GM19025 (cell line): Measurements from ENCODE around the gene ANGPTL4.
"Not testable (repeated sequence)": the region's sequence is repeated elsewhere in the genome, so short reads cannot be mapped to it uniquely, and the experiment has no call there.

Experiments used
- ATAC-seq: cut with Tn5 transposase; IDR thresholded peaks from one replicate; pipeline ENCODE4 v1.9.1; 2021; ENCODE audit warnings: mild to moderate bottlenecking, low read depth, moderate library complexity; ENCODE audit not compliant: unreplicated experiment

ANGPTL4 gene

DNA sequence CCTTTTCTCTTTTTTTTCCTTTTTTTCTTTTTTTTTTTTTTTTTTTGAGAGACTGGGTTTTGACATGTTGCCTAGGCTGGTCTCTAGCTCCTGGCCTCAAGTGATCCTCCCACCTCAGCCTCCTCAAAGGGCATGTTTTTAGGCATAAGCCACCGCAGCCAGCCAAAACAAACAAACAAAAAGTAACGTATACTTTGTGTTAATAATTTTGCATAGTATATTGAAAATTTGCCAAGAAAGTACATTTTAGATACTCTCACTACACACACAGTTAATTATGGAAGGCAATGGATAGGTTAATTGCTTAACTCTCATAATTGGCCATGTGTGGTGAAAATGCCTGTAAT is 24.6 kb downstream of the ANGPTL4 start:
- ATAC-seq = no peak

DNA sequence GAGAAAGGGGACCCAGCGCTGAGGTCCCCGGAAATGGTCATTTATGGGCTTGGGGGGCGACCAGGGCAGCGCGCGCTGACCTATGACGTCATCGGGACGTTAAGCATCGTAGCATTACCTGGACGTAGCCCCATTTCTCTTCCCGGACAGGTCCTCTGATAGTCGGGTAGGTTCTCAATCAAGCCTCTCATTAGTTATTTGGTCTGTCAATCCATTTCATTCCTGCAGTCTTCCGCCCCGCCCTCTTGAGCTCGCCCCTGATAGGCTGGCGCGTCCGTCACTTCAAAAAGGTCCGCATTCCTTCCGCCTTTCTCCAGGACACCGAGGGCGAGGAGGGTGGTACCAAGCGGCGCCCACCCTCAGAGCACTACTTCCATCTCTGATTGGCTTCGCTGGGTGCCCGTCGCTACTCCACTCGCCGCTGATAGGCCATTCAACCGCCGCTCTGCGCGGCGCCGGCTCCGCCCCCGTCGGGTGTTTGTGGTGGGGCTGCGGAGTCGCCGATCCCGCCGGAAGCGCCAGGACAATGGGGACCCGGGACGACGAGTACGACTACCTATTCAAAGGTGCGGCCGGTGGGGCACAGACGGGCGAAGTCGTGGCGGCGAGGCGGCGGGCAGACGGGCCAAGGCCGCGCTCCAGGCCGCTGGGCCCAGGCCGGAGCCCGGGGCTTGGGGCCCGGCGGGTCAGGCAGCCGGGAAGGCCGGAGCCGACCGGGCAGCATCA is 26.1 kb downstream of the ANGPTL4 start, which contains the start of gene RAB11B:
Gene RAB11B (plus strand): TSS at position 470 of the 726 bp plus-strand sequence. CDS start 57 bp downstream, at position 527.
- ATAC-seq = peak; percentile 89

DNA sequence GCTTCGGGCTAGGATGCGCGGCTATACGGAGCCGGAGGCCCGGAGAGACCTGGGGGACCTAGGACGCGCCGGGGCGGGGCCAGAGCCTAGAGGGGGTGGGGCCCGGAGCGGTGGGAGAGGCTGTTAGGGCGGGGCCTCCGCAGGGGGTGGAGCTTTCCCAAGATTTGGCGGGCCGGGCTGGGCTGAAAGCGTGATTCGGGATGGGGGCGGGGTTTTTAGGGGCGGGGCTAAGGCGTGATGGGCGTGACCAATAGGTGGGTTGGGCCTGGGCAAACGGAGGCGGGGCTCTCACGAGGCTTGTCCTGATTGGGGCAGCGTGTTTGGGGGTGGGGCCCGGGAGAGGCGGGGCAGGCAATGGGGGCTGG is 26.6 kb downstream of the ANGPTL4 start:
- peak; percentile 23 for ATAC-seq

DNA sequence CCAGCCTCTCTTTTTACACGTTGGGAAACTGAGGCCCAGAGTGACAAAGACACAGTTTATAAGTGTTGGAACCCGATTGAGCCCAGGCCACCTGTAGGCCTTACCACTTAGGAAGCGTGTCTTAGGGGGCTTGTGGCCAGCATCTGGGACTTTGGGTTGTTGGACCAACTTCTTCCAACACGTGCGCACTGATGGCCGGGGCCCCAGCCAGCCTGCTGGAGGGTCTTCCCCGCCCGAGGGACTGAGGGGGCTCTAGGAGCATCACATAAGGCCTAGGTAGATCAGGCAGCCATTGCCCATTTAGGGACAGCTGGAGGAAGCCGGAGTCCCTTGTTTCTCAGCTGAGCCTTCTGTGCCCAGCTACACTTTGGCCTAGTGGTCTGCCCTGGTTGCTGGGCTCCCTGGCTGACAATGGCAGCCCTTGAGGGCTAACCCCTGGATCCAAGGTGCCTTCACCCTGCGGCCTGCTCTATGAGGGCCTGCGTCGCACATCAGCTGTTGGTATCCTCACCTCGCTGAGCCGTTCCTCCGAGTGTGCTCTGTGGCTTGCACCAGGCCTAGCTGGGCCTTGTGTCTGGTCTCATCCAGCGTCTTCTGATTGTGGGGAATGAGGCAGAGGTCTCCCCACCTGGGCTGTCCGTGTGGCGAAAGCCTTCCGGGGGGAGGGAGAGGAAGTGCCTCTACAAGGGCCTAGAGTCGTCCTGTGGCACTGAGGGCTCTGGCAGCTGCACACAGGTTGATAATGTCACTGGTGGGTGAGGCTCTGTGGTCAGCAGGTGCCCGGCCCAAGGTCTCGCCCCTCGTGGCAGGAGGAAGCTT is 27.5 kb downstream of the ANGPTL4 start:
- no peak for ATAC-seq

DNA sequence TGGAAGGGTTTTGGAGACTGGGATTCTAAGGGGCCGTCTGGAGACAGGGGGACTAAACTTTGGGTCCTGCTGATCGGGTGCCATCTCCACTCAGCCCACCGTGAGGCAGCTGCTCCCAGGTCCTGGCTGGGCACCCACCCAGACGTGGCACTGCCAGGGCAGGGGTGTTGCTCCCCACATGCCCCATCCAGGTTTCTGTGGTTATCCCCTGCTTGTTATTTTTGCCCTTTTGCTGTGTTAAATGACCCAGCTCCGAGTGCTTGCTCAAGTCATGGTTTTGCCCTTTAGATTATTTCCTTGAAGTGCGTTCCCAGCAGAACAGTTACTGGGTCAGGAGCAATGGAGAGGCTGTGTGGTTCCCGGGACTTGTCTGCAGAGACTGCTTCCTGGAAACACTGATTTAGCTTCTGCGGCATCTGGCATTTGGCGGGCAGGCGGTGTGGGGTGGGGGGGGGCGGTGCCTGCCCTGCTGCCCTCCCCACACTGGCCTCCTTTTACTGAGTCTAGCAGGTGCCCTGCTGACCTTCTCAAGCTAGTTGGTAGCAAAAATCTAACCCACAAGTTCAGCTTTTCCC is 28.1 kb downstream of the ANGPTL4 start:
- no peak for ATAC-seq

DNA sequence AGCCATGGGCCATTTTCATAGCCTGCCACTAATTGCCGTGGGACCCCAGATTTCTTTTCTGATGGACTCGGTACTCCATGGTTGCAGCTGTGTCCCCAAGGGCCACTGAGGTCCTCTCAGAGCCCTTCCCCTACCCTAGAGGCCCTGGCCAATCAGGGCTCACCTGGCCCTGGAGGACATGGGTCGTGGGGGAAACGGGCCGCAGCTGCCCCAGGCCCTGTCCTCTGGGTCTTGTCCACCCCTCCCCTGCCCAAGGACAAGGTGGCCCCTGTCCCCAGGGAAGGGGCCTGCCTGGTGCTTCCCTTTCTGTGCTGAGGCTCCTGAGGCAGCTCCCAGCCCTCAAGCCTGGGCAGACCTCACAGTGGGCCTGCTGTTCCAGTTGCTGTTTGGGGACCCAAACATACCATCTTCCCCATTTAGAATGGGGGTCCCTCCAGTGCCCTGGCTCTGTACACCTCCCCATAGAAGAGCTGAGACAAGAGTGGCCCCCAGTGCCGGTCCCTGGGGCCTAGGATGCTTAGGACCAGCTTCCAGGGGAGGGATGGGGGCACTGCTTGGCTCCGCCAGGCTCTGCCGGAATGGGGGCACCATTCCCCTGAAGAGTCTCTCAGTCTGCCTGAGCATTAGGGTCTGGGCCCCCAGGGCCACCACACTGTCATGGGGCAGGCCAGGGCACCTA is 29.4 kb downstream of the ANGPTL4 start:
- no peak for ATAC-seq

DNA sequence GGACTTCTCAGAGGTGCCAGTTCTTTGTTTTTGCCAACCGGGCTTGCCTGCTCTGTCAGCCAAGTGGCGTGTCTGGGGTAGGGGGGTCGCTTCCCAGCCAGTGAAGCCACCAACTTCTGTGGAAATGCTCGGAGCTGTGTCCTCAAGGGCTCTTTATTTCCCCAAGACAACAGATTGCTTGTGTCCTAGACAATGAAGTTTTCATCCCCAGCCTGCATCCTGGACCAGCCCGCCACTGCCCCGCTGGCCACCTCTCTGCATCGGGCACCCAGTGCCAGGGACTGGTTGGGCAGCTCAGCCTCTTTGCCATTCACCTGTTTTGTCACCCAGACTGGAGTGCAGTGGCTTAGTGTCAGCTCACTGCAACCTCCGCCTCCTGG is 29.9 kb downstream of the ANGPTL4 start:
- ATAC-seq = no peak

DNA sequence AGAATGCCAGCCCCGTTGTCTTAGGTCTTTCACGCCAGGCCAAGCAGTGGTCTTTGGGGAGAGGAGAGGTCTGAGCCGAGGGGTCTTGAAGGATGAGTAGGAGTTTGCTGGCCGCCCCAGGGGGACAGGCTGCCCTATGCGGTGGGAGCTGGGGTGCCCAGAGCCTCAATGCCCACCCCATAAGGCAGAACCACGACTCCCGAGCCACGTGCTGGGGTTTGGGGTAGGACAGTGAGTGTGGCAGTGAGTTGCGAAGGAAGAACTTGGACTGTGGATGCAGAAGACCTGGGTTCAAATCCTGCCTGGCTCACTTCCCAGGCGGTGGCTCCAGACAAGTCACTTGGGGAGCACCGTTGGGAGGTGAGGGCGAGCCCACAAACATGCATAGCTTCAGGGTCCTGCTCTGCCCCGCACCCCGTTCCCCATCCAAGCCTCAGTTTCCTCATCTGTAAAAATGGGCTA is 31.7 kb downstream of the ANGPTL4 start:
- ATAC-seq = no peak

DNA sequence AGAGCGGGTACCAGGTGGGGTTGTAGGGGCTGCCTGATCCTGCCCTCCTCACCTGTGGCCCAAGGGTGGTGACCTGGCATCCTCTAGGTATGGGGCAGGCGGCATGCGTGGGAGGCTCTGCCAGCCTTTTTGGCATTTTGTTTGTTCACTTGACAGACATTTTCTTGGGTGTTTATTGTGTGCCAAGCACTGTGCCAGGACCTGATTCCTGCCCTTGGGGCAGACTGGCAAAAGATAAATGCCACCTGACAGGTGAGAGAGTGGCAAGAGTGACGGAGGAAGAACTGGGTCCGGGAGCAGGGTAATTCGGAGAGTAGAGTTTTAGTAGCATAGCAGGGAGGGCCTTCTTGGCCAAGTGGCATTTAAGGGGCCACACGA is 32.2 kb downstream of the ANGPTL4 start:
- ATAC-seq = no peak

DNA sequence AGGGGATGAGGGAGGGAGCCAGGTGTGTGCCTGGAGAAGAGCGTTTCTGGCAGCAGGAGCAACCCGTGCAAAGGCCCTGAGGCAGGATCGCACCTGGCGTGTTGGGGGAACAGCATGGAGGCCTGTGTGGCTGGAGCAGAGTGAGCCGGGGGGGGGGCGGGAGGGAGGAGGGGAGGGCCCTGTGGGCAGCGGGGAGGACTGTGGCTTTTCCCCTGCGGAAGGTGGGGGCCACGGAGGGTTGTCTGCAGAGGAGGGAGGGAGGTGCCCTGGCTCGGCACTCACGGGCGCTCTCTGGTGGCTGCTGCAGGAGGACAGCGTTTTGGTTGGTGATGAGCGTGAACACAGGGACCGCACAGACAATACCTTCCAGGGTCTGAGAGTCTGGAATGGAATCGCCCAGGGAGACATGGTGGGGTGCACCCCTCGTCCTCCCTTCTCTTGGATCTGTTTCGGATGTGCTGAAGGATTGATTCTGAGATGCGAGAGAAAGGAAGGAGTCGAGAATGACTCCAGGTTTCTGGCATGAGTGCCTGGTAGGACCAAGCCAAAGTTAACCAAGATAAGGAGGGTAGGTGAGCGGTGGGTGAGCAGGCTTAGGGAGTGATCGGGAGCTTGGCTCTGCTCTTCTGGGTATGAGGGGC is 32.7 kb downstream of the ANGPTL4 start:
- ATAC-seq = no peak

DNA sequence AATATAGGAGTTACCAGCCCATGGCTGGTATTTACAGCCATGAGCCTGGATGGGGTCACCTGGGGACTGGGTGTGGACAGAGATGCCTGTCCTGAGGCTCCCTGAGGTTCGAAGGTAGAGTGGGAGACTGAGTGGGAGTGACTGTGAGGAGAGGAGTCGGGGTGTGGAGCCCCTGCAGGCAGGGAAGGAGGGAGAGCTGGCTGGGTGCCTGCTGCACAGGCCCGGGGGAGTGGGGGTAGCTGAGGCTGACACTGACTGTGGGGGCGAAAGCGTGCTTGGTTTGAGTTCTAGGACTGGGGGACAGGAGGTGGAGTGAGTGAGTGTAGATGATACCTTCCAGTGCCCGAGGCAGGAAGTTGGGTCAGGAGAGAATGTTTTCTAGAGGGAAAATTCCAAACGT is 33.3 kb downstream of the ANGPTL4 start:
- ATAC-seq = no peak

DNA sequence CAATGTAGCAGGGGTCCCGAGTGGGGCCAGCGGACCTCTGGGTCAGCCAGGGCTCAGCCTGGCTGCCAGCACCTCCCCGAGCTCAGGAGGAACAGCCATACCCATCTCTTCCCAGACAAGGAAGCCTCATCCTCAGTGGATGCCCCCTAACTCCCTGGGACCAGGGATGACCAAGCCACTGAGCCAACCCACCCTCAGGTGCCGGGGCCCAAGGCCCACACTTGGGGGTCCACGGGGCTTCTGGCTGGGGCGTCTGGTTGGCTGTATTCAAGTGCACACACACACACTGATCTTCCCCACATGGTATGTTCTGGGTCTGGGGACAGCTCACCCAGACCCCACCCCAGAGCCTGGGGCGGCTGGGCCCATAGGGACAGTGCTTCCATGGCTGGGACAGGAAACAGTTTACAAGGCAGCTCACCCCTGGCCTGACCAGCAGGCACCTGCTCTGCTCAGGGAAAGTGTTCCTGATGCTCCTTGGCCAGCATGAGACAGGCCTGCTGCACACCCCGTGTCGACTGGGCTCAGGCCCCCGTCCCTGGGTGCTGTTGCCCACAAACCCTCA is 33.9 kb downstream of the ANGPTL4 start:
- ATAC-seq = no peak

DNA sequence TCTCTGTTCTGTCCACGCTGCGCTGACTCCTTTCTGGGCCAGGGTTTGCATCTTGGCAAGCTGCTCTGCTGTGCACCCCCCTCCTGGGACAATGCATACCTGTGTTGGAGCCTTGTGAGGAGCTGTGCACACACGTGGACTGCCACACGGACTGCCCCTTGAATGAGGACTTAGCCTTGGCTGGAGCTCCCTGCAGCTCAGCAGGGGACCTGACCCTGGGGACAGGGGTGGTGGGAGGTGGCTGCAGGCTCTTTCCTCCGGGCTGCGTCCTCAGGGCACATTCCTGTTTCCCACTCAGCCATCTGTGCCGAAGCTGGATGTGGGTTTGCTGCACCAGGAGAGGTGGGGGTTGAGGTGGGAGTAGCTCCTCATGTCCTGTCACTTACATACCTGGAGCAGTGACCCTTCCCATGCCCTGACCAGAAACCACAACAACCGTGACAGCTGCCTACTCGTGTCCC is 34.4 kb downstream of the ANGPTL4 start:
- ATAC-seq = no peak

DNA sequence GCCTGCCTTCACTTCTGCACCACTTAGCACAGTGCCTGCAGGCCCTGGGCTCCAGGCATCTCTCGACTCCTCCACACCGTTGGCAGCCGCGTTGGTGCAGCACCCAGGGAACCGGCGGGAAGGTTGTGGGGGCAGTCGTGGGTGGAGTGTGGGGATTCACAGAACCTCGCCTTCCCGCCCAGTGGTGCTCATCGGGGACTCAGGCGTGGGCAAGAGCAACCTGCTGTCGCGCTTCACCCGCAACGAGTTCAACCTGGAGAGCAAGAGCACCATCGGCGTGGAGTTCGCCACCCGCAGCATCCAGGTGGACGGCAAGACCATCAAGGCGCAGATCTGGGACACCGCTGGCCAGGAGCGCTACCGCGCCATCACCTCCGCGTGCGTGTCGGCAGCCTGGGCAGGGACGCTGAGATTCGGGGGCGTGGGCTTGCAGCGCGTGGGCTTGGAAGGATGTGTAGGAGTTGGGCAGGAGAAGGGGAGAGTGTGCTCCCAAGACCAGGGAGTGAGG is 35.8 kb downstream of the ANGPTL4 start:
- no peak for ATAC-seq

DNA sequence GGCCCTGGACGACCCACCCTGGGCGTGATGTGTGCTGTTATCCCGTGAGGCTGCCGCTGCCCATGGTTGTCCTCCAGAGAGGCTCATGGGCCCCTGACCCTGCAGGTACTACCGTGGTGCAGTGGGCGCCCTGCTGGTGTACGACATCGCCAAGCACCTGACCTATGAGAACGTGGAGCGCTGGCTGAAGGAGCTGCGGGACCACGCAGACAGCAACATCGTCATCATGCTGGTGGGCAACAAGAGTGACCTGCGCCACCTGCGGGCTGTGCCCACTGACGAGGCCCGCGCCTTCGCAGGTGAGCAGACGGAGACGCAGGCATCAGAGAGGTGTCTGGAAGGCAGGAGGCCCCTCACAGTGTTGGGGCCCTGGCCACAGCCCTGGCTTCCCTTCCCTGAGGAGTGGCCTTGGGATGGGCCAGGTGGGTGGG is 38.0 kb downstream of the ANGPTL4 start:
- ATAC-seq = no peak

DNA sequence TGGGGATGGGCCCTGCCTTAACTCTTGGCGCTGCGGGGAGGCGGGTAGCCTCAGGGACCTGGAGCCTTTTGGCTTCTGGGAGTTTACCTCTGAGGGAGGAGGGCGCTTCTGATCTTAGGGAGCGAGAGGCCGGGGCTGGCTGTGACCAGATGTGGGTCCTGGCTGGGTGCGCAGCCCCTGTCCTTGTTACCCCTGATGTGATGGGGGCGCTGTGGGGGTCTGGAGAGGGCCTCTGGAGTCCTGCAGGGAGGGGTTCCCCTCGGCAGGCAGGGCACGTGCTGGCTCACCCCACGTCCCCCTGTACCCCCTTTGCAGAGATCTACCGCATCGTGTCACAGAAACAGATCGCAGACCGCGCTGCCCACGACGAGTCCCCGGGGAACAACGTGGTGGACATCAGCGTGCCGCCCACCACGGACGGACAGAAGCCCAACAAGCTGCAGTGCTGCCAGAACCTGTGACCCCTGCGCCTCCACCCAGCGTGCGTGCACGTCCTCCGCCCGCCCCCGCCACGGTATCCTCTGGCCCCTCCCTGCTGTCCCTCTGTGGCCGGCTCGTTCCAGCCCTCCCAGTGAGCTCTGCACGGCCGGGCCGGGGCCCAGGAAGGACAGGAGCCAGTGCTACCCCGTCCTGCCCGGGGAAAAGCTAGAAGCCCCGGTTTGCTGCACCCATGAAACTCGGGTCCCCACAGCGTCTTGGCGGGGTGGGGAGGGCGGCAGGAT is 39.3 kb downstream of the ANGPTL4 start:
- ATAC-seq = no peak

DNA sequence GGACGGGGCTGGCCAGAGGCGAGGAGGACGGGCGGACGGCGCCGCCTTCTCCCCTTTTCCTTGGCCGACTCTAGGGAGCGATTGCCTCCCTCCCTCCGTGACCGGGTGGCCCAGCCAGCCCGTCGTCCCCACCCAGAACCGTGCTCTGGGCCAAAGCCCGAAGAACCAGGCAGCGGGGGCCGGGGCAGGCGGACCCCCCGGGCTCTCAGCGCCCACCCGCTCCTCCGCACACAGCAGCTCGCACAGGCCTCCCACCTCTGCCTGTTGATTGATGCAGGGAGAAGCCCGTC is 39.8 kb downstream of the ANGPTL4 start:
- ATAC-seq = no peak

DNA sequence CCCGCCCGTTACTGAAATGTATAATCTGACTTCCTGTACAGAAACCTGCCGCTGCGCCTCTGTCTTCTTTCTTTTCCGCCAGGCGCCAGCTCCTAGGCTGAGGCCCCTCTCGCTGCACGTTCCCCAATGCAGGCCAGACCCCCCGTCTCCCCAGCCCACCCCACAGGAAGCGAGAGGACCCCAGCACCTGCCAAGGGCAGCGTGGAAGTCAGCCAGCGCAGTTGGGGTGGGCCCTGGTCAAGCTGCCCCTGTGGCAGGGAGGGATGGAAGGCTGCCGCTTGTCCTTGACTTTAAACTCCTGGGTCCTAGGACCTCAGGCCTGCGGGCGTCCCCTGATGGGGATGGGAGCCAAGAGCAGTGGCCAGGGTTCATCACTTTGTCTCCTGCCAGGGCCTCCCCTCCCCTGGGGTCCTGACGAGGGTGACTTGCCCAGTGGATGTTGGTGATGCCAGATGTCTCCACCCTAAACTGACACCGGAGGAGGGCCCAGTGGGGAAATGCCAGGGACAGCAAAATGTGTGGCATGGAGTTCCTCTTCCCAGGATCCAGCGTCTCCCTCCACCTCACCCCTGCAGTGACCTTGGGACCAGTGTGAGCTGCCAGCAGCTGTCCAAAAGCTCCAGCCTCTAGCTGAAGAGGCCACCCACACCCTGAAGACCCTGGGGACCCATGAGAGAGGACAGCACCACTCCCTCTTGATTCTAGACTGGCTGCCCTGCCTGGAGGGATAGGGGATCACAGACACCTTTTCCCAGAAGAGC is 40.6 kb downstream of the ANGPTL4 start:
- no peak for ATAC-seq

DNA sequence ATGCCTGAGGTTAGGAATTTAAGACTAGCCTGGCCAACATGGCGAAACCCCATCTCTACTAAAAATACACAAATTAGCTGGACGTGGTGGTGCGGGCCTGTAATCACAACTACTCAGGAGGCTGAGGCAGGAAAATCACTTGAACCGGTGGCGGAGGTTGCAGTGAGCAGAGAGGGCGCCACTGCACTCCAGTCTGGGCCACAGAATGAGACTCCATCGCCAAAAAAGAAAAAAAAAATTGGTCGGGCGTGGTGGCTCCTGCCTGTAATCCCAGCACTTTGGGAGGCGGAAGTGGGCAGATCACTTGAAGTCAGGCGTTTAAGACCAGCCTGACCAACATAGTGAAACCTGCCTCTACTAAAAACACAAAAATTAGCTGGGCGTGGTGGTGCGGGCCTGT is 46.8 kb downstream of the ANGPTL4 start:
- ATAC-seq = not testable (repeated sequence)
